ENCODE measurements around the gene KDM5D.

KDM5D gene

DNA sequence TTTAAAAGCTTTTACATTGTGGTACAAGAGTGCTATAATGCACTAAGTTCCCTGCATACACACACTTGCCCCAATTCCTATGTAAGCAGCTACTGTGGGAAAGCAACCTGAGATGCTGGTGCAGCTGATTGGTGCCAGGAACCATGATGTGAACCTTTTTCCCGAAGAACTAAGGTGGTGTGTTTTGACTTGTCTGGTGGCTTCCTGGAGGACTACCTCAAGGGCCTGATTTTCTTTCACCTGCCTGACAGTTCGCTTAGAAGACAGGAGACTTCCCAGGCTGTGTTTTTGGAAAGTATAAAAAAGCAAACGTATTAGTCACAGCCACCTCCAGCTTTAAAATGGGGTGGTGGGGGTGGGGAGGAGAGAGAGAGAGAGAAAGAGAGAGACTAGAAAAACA lies 27.4 kb downstream of the KDM5D start:
- Histone ChIP-seq H3K27ac (ENCODE audit: low read depth, low read length) (peak overlapping the region; percentile 68; the same call in 1 of the 2 replicates), H3K36me3 (ENCODE audit: control insufficient read depth, low read length) (peaks cover 89% of the 10 kb centered on the region), H3K4me3 (ENCODE audit: low read length) (no peak overlapping the region), H3K79me2 (ENCODE audit: control insufficient read depth, low read length) (no peaks in the 10 kb centered on the region; the same call in 1 of the 2 replicates), H3K4me2 (ENCODE audit: low read length) (0 out of 2 replicates have a peak overlapping the region, but pooled peaks have one; percentile 55), H3K4me1 (ENCODE audit: control insufficient read depth, low read length) (peaks cover 61% of the 10 kb centered on the region), H3K27me3 (ENCODE audit: control insufficient read depth, low read length) (no peaks in the 10 kb centered on the region), H3K9me2 (replicated peaks; ENCODE audit: control insufficient read depth, low read length) (no peaks in the 10 kb centered on the region), H4K20me1 (ENCODE audit: control insufficient read depth, insufficient read depth, low read depth, low read length) (no peaks in the 10 kb centered on the region), H3K9me3 (ENCODE audit: control insufficient read depth, insufficient read depth, low read length) (no peaks in the 10 kb centered on the region), H3F3A (ENCODE audit: control insufficient read depth, insufficient read depth) (no peaks in the 10 kb centered on the region)
- TF ChIP-seq, protein P1, sequence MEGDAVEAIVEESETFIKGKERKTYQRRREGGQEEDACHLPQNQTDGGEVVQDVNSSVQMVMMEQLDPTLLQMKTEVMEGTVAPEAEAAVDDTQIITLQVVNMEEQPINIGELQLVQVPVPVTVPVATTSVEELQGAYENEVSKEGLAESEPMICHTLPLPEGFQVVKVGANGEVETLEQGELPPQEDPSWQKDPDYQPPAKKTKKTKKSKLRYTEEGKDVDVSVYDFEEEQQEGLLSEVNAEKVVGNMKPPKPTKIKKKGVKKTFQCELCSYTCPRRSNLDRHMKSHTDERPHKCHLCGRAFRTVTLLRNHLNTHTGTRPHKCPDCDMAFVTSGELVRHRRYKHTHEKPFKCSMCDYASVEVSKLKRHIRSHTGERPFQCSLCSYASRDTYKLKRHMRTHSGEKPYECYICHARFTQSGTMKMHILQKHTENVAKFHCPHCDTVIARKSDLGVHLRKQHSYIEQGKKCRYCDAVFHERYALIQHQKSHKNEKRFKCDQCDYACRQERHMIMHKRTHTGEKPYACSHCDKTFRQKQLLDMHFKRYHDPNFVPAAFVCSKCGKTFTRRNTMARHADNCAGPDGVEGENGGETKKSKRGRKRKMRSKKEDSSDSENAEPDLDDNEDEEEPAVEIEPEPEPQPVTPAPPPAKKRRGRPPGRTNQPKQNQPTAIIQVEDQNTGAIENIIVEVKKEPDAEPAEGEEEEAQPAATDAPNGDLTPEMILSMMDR (IDR thresholded peaks at IDR 0.05; ENCODE audit: low read depth, low read length, poor library complexity, severe bottlenecking): no peak
- TF ChIP-seq EZH2phosphoT487 (IDR thresholded peaks at IDR 0.05; ENCODE audit: borderline replicate concordance, low read length): no peak

DNA sequence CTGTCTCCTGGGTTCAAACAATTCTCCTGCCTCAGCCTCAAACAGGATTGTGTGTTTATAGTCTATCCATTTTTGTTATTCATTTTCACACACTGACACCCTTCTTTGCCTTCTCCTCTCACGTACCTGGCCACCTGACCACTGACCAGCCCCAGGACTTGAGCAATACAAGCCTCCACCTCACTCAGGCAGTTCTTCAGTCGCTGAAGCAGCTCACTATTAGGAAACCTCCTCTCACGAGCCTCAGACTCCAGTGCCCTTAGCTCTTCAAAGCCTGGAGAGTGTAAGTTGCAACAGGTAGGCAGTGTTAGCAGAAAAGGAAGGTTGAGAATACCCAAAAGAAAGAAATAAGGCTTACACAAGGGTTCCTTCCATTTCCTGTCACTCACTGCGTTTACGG lies 29.3 kb downstream of the KDM5D start:
- H3K4me3 ChIP-seq (ENCODE audit: low read length): no peak overlapping the region
- H3K4me2 ChIP-seq (ENCODE audit: low read length): no peak overlapping the region
- H3K4me1 ChIP-seq (ENCODE audit: control insufficient read depth, low read length): peaks cover 67% of the 10 kb centered on the region
- H3K9me3 ChIP-seq (ENCODE audit: control insufficient read depth, insufficient read depth, low read length): no peaks in the 10 kb centered on the region
- no peaks in the 10 kb centered on the region for H4K20me1 ChIP-seq (ENCODE audit: control insufficient read depth, insufficient read depth, low read depth, low read length)
- H3K36me3 ChIP-seq (ENCODE audit: control insufficient read depth, low read length): peaks cover 90% of the 10 kb centered on the region
- H3F3A ChIP-seq (ENCODE audit: control insufficient read depth, insufficient read depth): no peaks in the 10 kb centered on the region
- H3K27ac ChIP-seq (ENCODE audit: low read depth, low read length): 0 out of 2 replicates have a peak overlapping the region, but pooled peaks have one; percentile 89
- H3K27me3 ChIP-seq (ENCODE audit: control insufficient read depth, low read length): no peaks in the 10 kb centered on the region
- TF ChIP-seq, protein P1 (IDR thresholded peaks at IDR 0.05; ENCODE audit: low read depth, low read length, poor library complexity, severe bottlenecking): no peak
- no peak for TF ChIP-seq EZH2phosphoT487 (IDR thresholded peaks at IDR 0.05; ENCODE audit: borderline replicate concordance, low read length)
- H3K9me2 ChIP-seq (replicated peaks; ENCODE audit: control insufficient read depth, low read length): no peaks in the 10 kb centered on the region
- no peaks in the 10 kb centered on the region for H3K79me2 ChIP-seq (ENCODE audit: control insufficient read depth, low read length)

DNA sequence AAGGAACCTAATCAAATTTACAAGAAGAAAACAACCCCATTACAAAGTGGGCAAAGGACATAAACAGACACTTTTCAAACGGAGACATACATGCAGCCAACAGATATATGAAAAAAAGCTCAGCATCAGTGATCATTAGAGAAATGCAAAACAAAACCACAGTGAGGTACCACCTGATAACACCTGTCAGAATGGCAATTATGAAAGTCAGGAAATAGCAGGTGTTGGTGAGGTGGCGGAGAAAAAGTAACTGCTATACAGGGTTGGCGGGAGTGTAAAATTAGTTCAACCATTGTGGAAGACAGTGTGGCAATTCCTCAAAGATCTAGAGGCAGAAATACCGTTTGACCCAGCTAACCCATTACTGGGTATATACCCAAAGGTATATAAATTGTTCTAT lies 31.1 kb downstream of the KDM5D start:
- Histone ChIP-seq H3K9me3 (ENCODE audit: control insufficient read depth, insufficient read depth, low read length) (no peaks in the 10 kb centered on the region), H3K27me3 (ENCODE audit: control insufficient read depth, low read length) (no peaks in the 10 kb centered on the region), H3K36me3 (ENCODE audit: control insufficient read depth, low read length) (peaks cover 95% of the 10 kb centered on the region), H3F3A (ENCODE audit: control insufficient read depth, insufficient read depth) (no peaks in the 10 kb centered on the region), H4K20me1 (ENCODE audit: control insufficient read depth, insufficient read depth, low read depth, low read length) (no peaks in the 10 kb centered on the region), H3K79me2 (ENCODE audit: control insufficient read depth, low read length) (no peaks in the 10 kb centered on the region), H3K9me2 (replicated peaks; ENCODE audit: control insufficient read depth, low read length) (no peaks in the 10 kb centered on the region), H3K27ac (ENCODE audit: low read depth, low read length) (peak overlapping the region; percentile 89), H3K4me1 (ENCODE audit: control insufficient read depth, low read length) (peaks cover 54% of the 10 kb centered on the region), H3K4me3 (ENCODE audit: low read length) (peak overlapping the region; percentile 65), H3K4me2 (ENCODE audit: low read length) (peak overlapping the region; percentile 75)
- no peak for TF ChIP-seq EZH2phosphoT487 (IDR thresholded peaks at IDR 0.05; ENCODE audit: borderline replicate concordance, low read length)
- TF ChIP-seq, protein P1 (IDR thresholded peaks at IDR 0.05; ENCODE audit: low read depth, low read length, poor library complexity, severe bottlenecking): no peak

All from DOHH2 (cell line).